ENCODE data around the gene RFX3.

DNA sequence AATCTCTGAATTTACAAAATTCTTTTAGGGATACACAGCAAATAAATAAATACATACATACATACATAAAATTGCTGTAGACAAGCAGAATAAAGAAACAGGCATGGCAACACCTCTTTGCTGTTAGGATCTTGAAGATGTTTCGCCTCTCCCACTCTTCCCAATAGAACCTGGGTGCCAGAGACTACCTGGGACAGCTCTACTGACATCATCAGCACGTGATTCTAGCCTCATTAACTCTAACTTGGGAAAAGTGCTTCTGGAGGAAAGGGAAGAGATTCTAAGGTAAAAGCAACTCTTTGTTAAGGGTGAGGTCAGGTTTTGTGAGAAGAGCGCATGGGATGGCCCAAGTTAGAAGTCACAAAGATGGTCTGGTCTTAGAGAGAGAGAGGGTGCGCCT lies 339.1 kb downstream of the RFX3 start:
- TF ChIP-seq CTCF (conservative IDR thresholded peaks at IDR 0.05) = no peak
- TF ChIP-seq EZH2 (IDR thresholded peaks at IDR 0.05; ENCODE audit: low read depth) = no peak

Measured in PC-9 (cell line).